Amniotic stem cell (primary cell): ENCODE data around the gene CNTN6.
"Not testable (repeated sequence)": the region's sequence is repeated elsewhere in the genome, so short reads cannot be mapped to it uniquely, and the experiment has no call there.

Source experiments
- DNase-seq: peaks from one replicate; lab custom pipeline; 2025; lab: John Stamatoyannopoulos, UW

The CNTN6 gene

DNA sequence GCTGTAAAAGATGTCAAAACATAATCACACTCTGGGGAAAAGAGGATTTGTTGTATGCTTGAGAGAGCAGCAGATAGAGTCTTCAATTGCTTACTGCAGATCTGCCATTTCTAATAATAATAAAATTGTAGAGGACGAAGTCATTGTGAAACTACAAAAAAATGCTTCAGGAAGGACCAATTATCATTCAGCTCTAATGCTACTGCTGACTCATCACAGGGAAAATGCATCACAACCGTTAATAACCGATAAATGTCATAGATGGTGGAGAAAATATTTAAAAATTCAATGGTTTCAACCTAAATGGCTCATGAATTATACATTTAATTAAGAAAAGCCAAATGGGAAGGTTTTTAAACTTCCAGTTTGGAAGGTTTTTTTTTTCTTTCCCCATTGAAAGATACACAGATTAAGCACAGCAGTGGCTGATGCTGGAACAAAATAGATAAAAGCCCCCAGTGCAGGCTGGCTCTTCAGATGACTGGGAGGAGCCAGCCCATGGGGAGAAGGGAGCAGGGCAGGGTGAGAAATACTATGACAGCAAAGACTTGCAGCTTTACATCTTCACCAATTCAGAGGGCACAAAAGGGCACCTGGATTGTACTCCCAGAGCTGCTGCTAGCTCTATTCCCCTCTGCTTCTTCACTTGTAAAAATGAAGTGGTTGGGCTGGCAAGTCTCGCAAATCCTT lies 196.1 kb downstream of the CNTN6 start:
- no peak for DNase-seq

DNA sequence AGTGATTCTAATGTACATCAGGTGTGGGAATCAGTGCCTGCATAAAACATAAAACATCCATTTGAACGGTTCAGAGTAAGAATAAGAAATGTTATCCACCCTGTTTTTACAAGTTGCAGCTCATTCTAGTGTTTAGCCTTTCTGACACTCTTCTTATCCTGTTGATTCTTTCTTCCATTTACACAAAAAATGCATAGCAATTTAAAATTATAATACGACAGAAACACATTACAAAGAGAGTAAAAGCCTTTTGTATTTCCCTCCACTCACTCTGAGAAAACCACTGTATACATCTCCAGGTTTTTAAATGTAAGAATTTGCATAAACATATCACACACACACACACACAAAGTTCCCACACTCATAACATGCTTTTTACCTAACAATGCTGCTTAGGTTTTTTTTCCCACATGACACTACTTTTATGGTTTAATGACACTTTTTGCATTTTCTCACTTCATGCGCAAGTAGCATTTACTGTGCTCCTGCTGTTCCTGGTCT lies 199.8 kb downstream of the CNTN6 start:
- DNase-seq, result no peak

DNA sequence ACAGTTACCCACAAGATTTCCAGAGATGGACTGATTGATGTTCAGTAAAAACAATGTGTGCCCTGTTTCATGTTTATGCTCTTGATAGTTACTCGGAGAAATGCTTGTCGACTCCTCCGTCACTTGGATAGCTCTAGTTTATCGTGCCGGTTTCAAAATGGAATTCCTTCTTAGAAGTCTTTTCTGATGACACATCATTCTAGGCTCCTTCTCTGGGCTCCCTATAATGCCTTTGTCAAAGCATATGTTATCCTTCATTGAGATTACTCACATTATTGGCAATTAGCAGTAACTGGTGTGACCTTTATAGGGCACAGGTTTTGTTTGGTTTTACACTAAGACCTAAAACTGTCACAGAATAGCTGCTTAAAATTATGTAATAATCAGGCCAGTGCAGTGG lies 201.8 kb downstream of the CNTN6 start:
- DNase-seq, result no peak

DNA sequence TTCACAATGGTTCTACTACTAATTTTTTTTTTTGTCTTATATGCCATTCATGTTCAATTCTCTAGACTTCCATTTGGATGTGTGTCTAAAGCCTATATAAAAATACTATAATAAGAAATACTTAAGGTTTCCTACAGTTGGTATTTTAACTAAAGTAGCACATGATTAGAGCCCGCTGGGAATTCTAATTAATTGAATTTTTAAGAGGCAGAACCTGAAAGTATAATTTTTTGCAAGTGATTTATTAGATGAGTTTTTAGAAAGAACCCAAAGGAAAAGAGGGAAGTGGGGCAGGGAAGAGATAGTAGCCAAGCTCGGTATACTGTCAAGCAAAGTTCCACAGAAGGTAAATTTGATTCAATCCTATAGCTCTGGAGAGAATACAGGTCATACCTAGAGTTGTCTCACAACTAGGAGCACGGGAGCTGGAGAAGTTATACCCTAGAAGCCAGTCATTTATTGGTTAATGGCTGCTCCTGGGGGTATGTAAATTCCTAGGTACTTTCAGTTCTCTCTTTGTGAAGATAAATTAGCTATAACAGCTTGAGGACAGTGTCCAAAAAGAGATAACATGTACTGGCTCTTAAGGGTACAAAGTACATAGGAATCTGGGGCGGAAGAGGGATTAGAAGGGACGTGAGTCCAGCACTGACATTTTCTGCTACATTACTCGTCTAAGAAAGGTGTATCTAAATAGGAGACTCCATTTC lies 225.6 kb downstream of the CNTN6 start:
- DNase-seq, result no peak

DNA sequence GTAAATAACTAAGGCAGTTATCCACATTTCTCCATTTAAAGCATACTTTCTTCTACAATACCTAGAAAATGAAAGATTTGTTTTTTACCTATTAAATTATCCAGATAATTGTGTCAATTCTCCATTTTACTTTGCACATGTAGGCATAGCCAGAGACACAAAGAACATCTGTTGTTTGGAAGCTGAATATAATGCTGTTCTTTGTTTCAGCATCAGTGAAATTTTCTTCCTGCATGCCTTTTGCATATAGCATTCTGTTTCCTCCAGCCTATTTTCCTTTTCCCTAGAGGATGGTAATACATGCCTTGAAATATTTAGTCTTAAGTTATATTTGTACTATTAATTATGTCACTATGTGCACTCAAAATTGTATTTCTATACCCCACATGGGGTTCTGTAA lies 233.7 kb downstream of the CNTN6 start:
- no peak for DNase-seq

DNA sequence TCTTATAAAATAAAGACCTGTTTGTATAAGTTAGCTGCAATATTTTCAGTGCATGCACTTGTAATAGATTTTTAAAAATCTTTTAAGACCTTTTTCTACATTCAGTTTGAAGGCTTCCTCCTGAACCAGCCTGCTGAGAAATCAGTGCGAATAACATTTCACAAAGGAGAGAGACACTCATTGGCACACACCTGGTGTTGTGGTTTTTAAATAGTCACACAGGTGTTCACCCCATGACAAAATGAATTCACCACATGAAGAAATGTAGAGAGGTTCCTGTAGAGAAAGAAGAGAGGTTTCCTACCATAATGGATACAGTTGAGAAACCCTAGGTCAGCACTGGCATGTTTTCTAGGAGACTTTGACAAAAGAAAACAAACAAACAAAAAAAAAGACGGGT lies 237.3 kb downstream of the CNTN6 start:
- no peak for DNase-seq

DNA sequence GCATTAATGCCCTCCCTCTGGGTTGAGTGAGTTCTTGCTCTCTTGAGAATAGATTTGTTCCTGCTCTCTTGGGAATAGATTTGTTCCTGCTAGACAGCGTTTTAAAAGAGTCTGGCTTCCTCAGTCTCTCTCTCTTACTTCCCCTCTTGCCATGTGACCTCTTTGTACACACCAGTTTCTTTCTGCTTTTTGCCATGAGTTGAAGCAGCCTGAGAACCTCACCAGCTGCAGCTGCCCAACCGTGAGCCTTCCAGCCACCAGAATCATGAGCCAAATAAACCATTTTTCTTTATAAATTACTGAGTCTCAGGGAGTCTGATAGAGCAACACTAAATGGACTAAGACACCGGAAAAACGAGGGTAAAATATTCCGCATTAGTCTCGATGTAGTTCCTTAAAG lies 253.6 kb downstream of the CNTN6 start:
- no peak for DNase-seq

DNA sequence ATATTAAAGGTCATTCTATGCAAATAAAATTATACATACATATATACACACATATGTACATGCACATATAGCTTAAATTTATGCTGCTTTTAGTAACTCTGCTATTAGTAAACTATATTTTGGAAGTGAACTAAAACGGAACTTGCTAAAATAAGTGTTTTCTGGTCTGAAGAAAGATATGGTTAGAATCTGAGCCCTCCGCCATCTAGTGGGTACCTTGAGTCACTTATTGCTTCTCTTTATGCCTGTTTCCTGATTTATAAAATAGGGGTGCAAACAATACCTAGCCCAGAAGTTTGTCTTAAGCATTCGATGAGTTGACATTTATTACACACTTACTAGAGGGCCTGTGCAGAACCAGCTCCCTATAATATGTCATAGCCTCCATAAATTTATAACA lies 255.7 kb downstream of the CNTN6 start:
- DNase-seq, result no peak

DNA sequence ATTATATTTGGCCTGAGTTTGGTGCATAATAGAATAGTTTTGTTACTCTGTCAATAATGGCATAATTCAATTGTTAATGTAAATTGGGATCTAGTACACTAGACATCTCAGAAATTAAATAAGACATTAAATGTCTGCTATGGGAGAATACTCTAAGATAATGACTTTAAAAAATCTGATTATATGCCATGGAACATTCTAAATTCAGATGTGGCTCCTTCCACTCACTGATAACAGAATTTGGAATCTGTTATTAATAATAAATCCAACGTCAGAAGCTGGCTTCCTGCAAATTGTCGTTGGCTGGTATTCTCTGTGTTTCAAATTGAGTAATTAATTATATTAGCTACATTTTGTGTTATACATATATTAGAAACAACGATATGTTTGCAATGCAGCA lies 258.1 kb downstream of the CNTN6 start:
- DNase-seq, result no peak

DNA sequence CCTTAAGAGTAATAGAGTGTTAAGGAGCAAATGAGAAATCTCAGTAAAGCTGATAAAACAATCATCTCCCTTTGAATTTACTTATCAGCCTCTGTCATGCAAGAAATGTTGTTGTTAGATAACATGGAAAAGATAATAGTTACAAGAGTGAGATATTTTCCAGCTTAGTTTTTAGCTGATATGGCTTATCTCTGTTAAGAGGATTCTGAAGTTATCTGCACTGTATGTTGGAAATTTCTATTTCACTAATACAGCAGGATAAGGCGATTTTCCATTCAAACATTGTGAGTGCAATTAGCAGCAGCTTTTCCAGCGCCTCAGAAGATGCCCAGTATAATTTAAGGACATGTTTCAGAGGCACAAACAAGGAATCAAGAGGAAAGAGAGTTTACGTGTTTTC lies 262.9 kb downstream of the CNTN6 start:
- DNase-seq, result no peak

DNA sequence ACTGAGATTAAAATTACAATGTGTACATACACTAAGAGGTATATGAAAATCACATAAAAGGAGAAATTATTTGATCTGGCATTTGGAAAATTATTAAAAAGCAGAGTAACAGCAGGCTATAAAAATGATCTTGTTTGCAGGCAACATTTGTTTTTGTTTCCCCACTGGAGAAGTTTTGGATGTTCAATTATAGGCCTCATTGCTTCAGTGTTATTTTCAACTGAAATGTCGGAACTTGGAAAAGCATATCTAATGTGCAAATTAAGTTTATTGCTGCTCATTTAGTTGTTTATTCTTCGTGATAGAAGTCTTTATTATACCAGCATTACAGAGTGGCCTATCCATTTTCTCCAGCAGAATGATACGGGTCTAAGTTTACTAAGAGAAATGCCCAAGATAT lies 263.3 kb downstream of the CNTN6 start:
- DNase-seq, result no peak

DNA sequence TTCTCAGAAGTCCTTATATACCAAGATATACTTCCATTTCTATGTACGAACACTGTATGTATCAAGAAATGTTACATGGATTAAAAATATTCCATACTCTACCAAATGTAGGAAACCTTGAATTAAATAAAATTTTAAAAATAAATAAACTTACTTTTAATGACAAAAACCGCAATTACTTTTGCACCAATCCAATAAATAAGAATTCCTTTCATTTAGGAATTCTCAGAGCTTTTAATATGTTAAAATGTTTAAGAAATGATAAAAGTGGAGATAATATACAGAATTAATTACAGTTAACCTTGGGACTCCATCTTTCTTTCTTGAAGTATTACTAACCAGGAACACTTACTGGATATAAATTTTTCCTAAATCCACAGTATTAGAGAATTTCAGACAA lies 272.7 kb downstream of the CNTN6 start:
- DNase-seq, result no peak

DNA sequence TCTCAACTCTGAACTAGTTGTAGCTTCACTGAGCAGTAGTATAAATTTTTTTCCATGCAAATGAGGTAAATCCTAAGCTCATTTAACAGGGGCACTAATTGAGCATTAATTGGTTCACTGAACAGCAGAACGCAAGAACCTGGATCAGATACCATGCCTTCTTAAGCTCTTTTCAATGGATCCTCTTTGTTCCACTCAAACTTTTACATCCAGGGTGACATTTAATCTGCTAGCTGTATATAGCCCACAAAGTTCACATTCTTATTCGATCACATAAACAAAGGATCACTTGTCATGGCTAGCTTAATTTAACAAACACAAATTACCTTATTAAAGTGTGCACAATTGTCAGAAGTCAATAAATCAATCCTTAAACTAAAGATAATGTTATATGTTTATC lies 281.6 kb downstream of the CNTN6 start:
- no peak for DNase-seq

DNA sequence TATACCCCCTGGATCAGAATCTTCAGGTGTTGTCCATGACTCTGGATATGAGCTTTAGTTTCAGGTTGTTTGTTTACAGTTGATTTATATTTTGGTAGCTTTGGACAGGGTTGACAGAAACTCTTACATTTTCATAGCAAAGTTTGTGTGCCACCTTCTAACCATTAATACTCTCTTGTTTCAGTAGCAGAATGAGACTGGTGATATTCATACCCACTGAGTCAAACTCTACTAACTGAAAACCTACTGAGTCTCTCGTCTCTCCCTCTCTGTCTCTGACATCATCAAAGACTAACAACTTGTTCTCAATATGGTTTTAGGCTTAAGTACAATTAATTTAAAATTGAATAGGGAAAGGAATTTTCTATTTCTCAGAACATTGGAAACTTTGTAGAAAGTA lies 282.3 kb downstream of the CNTN6 start:
- no peak for DNase-seq

DNA sequence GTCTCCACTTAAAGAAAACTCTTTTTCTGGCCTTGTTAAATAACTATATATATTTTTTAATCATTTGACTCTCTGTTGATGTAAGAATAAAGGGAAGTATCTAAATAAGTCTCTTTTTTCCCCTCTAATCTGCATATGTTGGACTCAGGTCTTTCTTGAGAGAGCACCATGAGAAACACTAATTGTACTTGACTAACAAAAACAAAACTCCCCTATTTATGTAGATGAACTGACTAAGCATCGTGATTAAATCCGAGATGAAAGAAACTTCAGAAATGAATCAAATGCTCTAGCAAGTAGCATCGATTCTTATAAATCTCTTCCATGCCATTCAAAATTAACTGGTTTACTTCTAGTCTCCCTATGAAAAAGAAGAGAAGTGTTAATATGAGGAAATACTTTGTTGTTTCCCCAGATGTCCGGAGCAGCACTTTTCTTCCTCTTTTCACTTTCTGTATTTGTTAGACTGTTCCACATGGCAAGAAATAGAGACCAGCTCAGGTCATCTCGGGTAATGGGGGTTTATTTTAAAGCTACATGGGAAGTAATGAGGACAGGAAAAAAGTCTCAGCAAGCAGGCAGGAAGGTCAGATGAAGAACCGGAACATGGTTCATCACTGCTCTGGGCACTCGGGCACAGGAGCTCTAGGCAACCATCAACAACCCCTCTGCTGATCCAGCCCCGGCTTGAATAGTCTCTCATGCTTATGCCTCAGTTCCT lies 288.3 kb downstream of the CNTN6 start:
- DNase-seq, result no peak

DNA sequence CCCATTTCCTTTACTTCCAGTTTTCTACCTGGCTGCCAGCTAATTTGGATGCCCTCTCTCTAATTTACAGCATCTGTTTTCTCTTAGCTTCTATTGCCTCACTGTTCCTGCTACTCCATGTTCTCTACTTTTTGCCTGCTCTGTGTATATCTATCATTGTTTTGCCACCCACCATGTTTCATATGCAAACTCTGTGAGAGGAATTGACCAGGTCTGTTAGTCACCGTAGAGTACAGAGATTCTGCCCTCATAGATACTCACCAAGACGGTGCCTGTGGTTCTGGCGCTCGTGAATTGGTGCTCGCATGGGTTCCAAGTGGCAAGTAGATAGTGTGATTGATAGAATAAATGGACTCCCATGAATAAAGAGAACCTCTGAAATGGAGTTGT lies 288.8 kb downstream of the CNTN6 start:
- no peak for DNase-seq

DNA sequence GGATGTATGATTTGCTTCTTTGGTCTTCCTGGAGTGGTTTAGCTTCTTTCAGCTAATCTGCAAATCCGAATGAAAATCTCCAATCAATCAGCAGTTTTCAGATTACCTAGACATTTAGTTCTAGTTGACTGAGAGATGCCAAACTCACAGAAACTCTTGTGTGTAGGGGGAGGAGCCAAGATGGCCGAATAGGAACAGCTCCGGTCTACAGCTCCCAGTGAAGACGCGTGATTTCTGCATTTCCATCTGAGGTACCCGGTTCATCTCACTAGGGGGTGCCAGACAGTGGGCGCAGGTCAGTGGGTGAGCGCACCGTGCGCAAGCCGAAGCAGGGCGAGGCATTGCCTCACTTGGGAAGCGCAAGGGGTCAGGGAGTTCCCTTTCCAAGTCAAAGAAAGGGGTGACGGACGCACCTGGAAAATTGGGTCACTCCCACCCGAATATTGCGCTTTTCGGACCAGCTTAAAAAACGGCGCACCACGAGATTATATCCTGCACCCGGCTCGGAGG lies 294.6 kb downstream of the CNTN6 start:
- not testable (repeated sequence) for DNase-seq

DNA sequence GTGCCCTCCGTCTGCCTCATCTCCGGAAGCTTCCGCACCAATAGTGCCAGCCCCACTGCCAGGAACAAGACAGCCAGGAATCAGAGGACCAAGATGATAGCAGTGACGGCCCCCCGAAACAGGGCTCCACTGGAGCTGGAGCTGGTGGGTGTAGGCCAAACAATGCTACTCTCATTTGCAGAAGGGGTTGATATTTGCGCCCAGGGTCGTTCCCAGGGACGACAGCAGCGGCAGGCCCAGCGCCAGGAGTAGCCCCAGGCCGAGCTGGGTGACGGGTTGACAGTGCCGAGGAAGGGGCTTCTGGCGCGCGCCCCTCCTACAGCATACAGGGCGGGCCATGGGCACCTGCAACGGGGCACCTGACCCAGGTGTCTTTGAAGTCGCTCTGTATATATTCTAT lies 301.4 kb downstream of the CNTN6 start:
- DNase-seq, result no peak

DNA sequence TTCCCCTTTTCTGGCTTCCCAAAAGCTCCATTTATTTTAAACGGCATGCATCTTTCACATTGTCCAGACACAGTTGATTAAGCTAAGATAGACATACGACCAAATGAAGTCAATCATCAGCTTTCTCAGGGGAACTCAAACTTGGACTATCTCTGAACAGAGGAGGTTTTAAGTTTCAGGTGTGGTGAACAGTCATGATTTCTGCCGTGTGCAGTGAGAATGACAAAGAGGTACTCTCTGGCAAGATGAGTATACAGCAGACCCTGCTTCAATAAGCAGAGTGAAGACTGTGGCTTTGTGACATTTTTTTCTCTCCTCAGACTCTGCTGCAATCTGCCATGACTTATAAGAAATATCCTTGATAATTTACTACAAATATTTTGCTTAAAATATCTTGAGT lies 307.7 kb downstream of the CNTN6 start:
- DNase-seq, result no peak

DNA sequence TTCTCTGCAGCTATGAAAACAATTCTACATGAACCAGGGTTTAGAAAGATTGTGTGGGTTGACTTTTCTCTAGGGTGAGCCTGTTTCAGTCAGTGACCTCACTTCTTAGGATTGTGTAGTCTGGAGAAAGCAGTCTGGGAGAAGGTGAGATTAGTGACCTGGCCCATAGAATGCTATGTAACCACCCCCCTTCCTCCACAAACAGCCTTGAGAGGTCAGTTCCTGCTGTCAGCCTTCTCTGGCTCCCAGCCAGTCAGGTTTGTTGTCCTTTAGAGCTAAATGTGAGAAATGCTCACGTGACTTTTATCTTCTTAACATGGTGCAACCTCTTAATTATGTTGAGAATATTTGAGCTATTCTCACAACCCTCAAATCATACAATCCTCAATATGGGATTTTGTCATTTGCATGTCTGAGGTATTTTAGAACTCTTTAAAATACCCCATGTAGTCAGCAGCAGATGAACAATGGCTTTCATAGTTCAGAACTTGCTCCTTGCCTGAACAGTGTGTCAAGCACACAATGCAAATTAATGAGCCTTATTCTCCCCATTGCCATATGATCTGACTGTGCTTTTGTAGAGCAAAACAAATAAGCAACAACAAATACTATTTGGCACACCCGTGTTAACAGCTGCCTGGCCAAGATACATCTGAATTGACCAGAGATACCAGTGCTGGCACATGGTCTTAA lies 311.6 kb downstream of the CNTN6 start:
- no peak for DNase-seq

DNA sequence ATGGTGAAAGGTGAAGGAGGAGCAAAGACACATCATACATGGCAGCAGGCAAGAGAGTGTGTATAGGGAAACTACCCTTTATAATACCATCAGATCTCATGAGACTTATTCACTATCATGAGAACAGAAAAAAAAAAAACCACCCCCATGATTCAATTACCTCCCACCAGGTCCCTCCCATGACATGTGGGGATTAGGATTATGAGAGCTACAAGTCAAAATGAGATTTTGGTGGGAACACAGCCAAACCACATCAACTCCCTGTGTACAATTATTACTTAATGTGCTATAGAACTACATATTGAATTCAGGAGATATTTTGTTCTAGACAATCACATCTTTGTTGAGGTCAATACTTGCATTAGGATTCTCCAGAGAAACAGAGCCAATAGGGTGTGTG lies 313.4 kb downstream of the CNTN6 start:
- DNase-seq, result no peak

DNA sequence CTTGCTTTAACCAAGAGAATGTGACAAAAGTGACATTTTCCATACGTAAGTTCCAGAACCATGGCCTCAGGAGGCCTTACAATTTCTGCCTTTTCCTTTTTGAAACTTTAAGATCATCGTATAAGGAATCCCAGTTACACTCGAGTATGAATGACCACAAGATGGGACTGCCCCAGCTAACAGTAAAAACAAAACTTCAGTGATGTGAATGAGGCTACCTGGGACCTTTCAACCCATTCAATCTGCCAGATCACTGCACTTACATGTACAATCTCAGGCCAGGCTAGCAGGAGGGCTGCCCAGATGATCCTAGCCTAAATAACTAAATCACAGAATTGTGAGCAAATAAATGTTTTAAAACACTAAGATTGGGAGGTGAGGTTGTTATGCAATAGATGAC lies 328.8 kb downstream of the CNTN6 start:
- DNase-seq, result no peak
